ENCODE data around the gene FZD10. TPM values are rescaled to one million over a fixed set of nuclear protein-coding genes. Genes with fewer than 3 reads are reported as not detected.

The FZD10 gene
- polyA plus RNA-seq, 3 donors: not detected

DNA sequence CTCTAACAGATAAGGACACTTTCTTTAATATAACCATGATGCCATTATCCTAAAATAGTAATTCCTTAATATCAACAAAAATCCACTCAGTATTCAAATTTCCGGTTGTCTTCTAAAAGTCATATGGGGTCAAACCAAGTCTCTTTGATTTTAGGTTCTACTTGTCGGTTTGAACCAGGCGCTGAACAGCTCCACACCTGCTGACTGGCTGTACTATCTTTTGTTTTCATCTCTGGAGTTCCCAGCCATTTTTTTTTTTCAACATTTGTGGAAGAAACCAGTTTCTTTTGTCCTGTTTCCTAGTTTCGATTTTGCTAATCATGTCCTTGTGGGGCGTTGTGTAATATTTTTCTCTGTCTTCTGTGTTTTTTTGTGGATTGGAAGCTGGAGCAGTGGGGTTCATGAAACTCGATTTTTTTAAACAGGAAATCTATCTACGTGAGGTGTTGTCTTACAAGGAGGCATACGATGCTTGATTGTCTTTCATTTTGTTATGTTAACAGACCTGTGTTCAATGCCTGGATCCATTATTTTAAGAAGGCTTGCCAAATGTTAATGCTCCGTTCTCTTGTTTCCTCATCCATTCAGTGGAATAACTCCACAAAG, 50.2 kb downstream of the FZD10 start:
- Histone ChIP-seq H3K9ac (ENCODE audit: insufficient read depth, low read length, poor library complexity, severe bottlenecking) (no peak overlapping the region), H4K20me1 (ENCODE audit: insufficient read depth, low read length) (no peaks in the 10 kb centered on the region), H3K4me3 (replicated peaks in 1 of 3; ENCODE audit: low read depth in 2 of 3, low read length in 3 of 3) (no peak overlapping the region), H3K9me3 (replicated peaks in 1 of 2; ENCODE audit: control insufficient read depth in 1 of 2, insufficient read depth in 1 of 2, low read length in 2 of 2) (peaks cover 4 to 6% of the 10 kb centered on the region in 2 donors), H3K27me3 (ENCODE audit: control insufficient read depth in 2 of 2, insufficient read depth in 2 of 2, low read length in 2 of 2) (no peaks in the 10 kb centered on the region), H2AFZ (ENCODE audit: insufficient read depth, low read depth, low read length, poor library complexity, severe bottlenecking) (no peak overlapping the region), H3K4me1 (ENCODE audit: control insufficient read depth in 1 of 2, insufficient read depth in 2 of 2, low read length in 2 of 2) (no peaks in the 10 kb centered on the region), H3K27ac (ENCODE audit: low read depth in 1 of 2, low read length in 2 of 2) (no peak overlapping the region), H3K4me2 (replicated peaks; ENCODE audit: extremely low read depth, low read length, poor library complexity, severe bottlenecking) (no peak overlapping the region), H3K79me2 (ENCODE audit: insufficient read depth, low read length) (no peaks in the 10 kb centered on the region), H3K36me3 (replicated peaks in 1 of 2; ENCODE audit: control insufficient read depth in 1 of 2, insufficient read depth in 2 of 2, low read length in 2 of 2) (no peaks in the 10 kb centered on the region)
- TF ChIP-seq CTCF (IDR thresholded peaks at IDR 0.05): no peak
- Mint-ChIP-seq H3K4me3 (no peak overlapping the region), H3K27ac (no peak overlapping the region), H3K9me3 (peaks cover 3 to 18% (median 6%) of the 10 kb centered on the region in 7 donors), H3K36me3 (no peaks in the 10 kb centered on the region), H3K27me3 (ENCODE audit: low read depth in 3 of 3) (peaks cover 0 to 2% (median 0%) of the 10 kb centered on the region in 3 donors), H3K4me1 (no peaks in the 10 kb centered on the region)
- intact Hi-C loops (cut with micrococcal nuclease): no loop called here
- WGBS (ENCODE audit: insufficient coverage): 83% methylated on average over 1 of the region's 9 CpGs
- DNase-seq: no peak

- H3K27me3 Mint-ChIP-seq (ENCODE audit: low read depth in 3 of 3): peaks cover 0 to 2% (median 0%) of the 10 kb centered on the region in 3 donors
- H3K4me3 Mint-ChIP-seq: no peak overlapping the region
- H3K36me3 Mint-ChIP-seq: no peaks in the 10 kb centered on the region
- WGBS (ENCODE audit: insufficient coverage): no CpG with 5 or more reads among the region's 4 CpGs
- no peaks in the 10 kb centered on the region for H3K36me3 ChIP-seq (replicated peaks in 1 of 2; ENCODE audit: control insufficient read depth in 1 of 2, insufficient read depth in 2 of 2, low read length in 2 of 2)
- no peak overlapping the region for H2AFZ ChIP-seq (ENCODE audit: insufficient read depth, low read depth, low read length, poor library complexity, severe bottlenecking)
- intact Hi-C loops (cut with micrococcal nuclease): no loop called here
- no peak for DNase-seq
- no peak overlapping the region for H3K27ac Mint-ChIP-seq
- no peaks in the 10 kb centered on the region for H3K4me1 Mint-ChIP-seq
- H3K79me2 ChIP-seq (ENCODE audit: insufficient read depth, low read length): no peaks in the 10 kb centered on the region
- H3K27ac ChIP-seq (ENCODE audit: low read depth in 1 of 2, low read length in 2 of 2): no peak overlapping the region
- no peaks in the 10 kb centered on the region for H4K20me1 ChIP-seq (ENCODE audit: insufficient read depth, low read length)
- TF ChIP-seq CTCF (IDR thresholded peaks at IDR 0.05): no peak
- H3K9me3 Mint-ChIP-seq: peaks cover 3 to 19% (median 9%) of the 10 kb centered on the region in 7 donors
- H3K9me3 ChIP-seq (replicated peaks in 1 of 2; ENCODE audit: control insufficient read depth in 1 of 2, insufficient read depth in 1 of 2, low read length in 2 of 2): peaks cover 4 to 7% of the 10 kb centered on the region in 2 donors
- H3K4me3 ChIP-seq (replicated peaks in 1 of 3; ENCODE audit: low read depth in 2 of 3, low read length in 3 of 3): no peak overlapping the region
- no peaks in the 10 kb centered on the region for H3K27me3 ChIP-seq (ENCODE audit: control insufficient read depth in 2 of 2, insufficient read depth in 2 of 2, low read length in 2 of 2)
- H3K9ac ChIP-seq (ENCODE audit: insufficient read depth, low read length, poor library complexity, severe bottlenecking): no peak overlapping the region
- H3K4me2 ChIP-seq (replicated peaks; ENCODE audit: extremely low read depth, low read length, poor library complexity, severe bottlenecking): no peak overlapping the region
- no peaks in the 10 kb centered on the region for H3K4me1 ChIP-seq (ENCODE audit: control insufficient read depth in 1 of 2, insufficient read depth in 2 of 2, low read length in 2 of 2)
Measured at GRCh38 chr12:130213249-130213648, 51.0 kb downstream of the FZD10 start.
